Measurements from ENCODE around the gene CNN2. TPM values are rescaled to one million over a fixed set of nuclear protein-coding genes. Genes with fewer than 3 reads are reported as not detected.

CNN2 gene
- total RNA-seq: 100 to 1,000 TPM; 142 to 185 TPM
- polyA plus RNA-seq: 100 to 1,000 TPM in 1 of 2 donors, 10 to 100 TPM in 1; 53.2 to 141 TPM
- long read RNA-seq, donor 1, transcript CNN2-202 (6 exons, 2,033 nt): minor isoform, 11 of 762 reads
- long read RNA-seq, donor 1, transcript CNN2-206 (1 exons, 2,266 nt): minor isoform, 33 of 762 reads
- long read RNA-seq, donor 1, transcript CNN2-208 (6 exons, 828 nt): minor isoform, 12 of 762 reads
- long read RNA-seq, donor 1, transcript CNN2-201 (7 exons, 2,179 nt): major isoform, 619 of 762 reads
- long read RNA-seq, donor 1, partial matches to known transcripts: 38 of 762 reads
- long read RNA-seq, donor 1, other reads (novel, unspliced or antisense): 45 of 762 reads
- long read RNA-seq, donor 2, transcript CNN2-206 (1 exons, 2,266 nt): minor isoform, 16 of 67 reads
- long read RNA-seq, donor 2, transcript CNN2-201 (7 exons, 2,179 nt): major isoform, 39 of 67 reads
- long read RNA-seq, donor 2, partial matches to known transcripts: 5 of 67 reads
- long read RNA-seq, donor 2, other reads (novel, unspliced or antisense): 3 of 67 reads

DNA sequence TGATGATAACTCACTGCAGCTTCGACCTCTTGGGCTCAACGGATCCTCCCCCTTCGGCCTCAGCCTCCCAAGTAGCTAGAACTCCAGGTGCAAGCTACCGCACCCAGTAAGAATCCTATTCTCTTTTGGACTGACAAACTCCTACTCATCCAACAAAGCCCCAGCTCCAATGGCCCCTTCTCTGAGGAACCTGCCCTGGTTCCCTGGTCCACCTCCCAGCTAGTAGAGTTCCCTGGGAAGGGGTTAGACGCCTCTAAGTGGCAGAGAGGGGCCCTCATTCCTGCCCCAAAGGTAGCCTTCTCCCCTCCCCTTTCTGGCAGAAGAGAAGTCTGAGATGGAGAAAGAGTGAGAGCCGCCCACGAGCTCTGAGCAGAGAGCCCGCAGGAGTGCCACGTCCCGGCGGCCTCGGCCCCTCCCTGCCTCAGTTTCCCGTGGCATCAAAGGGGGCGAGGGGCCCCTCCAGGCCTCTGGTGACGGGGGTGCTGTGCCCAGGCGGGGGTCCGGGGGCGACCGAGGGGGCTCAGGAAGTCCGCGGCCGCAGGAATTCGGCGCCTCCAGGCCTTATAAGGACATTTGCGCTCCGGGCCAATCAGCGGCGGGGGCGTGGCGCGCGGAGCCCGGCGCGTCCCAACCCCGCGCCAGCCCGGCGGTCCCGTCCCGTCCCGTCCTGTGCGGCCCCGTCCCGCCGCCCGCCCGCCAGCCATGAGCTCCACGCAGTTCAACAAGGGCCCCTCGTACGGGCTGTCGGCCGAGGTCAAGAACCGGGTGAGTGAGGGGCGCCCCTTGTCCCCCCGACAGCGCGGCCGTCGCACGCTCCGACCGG, at the start of gene CNN2:
Gene CNN2, plus strand, starts transcription at position 649 of the 823 bp plus-strand sequence. Its CDS starts 54 bp downstream, at position 703.
- Histone ChIP-seq H3K4me1 (ENCODE audit: control insufficient read depth in 1 of 2, insufficient read depth in 2 of 2, low read length in 2 of 2) (no peaks in the 10 kb centered on the region), H3K9me3 (ENCODE audit: control insufficient read depth, low read length) (no peaks in the 10 kb centered on the region), H3K4me3 (ENCODE audit: low read length in 2 of 2) (peak within 1 kb of the TSS; percentile 98), H3K27me3 (ENCODE audit: control insufficient read depth in 1 of 2, insufficient read depth in 2 of 2, low read length in 1 of 2) (no peaks in the 10 kb centered on the region), H3K36me3 (ENCODE audit: control insufficient read depth in 1 of 2, insufficient read depth in 2 of 2, low read length in 1 of 2) (peaks cover 0 to 1% of the 10 kb centered on the region in 2 donors), H3K27ac (ENCODE audit: low read depth in 1 of 2, low read length in 2 of 2) (peak within 1 kb of the TSS; percentile 99 to 100)
- peak; percentile 87 for ATAC-seq (ENCODE audit: low FRiP score)
- 5% methylated on average over 53 to 63 of the region's 63 CpGs for WGBS, 2 donors
- intact Hi-C loops (cut with DNase I): loop anchor here in 1 of 2 donors (5.0 kb wide), 1 partner anchor 76 kb away; the partner anchor contains the start of gene GPX4
- peak; percentile 89 to 95 for DNase-seq

DNA sequence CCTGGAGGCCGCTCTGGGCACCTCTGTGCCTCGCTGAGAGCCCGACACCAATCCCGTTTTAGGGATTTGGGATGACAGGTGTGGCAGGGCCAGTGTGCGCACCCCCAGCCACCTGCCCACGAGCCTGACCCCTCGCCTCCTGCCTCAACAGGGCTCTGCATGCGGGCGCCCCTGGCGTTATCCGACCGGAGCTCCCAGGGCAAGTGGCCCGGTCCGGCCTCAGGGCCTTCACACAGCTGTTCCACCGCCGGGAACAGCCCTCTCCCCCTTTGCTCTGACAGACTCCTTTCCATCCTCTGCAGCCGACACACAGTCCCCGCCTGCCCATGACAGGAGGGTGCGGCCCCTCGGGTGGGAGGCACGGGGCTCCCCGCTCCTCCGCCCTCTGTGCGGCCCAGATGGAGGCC, 49.3 kb upstream of the CNN2 start:
- Histone ChIP-seq H3K27me3 (ENCODE audit: control insufficient read depth in 1 of 2, insufficient read depth in 2 of 2, low read length in 1 of 2) (no peaks in the 10 kb centered on the region), H3K4me3 (ENCODE audit: low read length in 2 of 2) (no peak overlapping the region), H3K4me1 (ENCODE audit: control insufficient read depth in 1 of 2, insufficient read depth in 2 of 2, low read length in 2 of 2) (no peaks in the 10 kb centered on the region), H3K27ac (ENCODE audit: low read depth in 1 of 2, low read length in 2 of 2) (no peak overlapping the region), H3K9me3 (ENCODE audit: control insufficient read depth, low read length) (no peaks in the 10 kb centered on the region), H3K36me3 (ENCODE audit: control insufficient read depth in 1 of 2, insufficient read depth in 2 of 2, low read length in 1 of 2) (no peaks in the 10 kb centered on the region)
- peak; percentile 4 for ATAC-seq (ENCODE audit: low FRiP score)
- WGBS, 2 donors: 86 to 88% methylated on average over 21 to 24 of the region's 24 CpGs
- DNase-seq: no peak
- intact Hi-C loops (cut with DNase I): loop anchor here in 1 of 2 donors (5.0 kb wide), 1 partner anchor 120 kb away; the partner anchor contains the start of gene CFD

DNA sequence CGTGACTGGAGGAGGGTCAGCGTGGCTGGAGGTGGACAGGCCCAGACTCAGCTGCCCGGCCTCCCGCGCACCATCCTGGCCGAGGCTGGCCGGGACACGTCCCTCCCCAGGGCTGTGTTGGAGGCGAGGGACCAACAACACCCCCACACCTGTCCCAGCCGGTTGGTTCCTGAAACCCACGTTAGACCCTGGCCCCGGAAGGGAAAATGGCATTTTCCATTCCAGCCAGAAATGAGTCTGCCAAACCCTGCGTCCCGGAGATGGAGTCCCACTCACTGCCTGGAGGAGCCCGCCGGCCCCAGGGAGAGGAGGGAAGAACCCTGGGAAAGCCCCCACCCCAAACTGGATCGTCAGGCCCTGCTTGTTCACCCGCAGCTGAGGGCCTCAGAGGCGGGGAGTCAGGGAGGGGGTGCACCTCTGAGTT, 47.1 kb upstream of the CNN2 start:
- H3K9me3 ChIP-seq (ENCODE audit: control insufficient read depth, low read length): no peaks in the 10 kb centered on the region
- DNase-seq (no peak), ATAC-seq (ENCODE audit: low FRiP score) (no peak)
- no peaks in the 10 kb centered on the region for H3K27me3 ChIP-seq (ENCODE audit: control insufficient read depth in 1 of 2, insufficient read depth in 2 of 2, low read length in 1 of 2)
- 63 to 70% methylated on average over 19 of the region's 19 CpGs for WGBS, 2 donors
- no peaks in the 10 kb centered on the region for H3K36me3 ChIP-seq (ENCODE audit: control insufficient read depth in 1 of 2, insufficient read depth in 2 of 2, low read length in 1 of 2)
- intact Hi-C loops (cut with DNase I): loop anchor here in 1 of 2 donors (5.0 kb wide), 1 partner anchor 122 kb away; the partner anchor contains the start of gene CFD
- H3K27ac ChIP-seq (ENCODE audit: low read depth in 1 of 2, low read length in 2 of 2): no peak overlapping the region
- H3K4me3 ChIP-seq (ENCODE audit: low read length in 2 of 2): no peak overlapping the region
- H3K4me1 ChIP-seq (ENCODE audit: control insufficient read depth in 1 of 2, insufficient read depth in 2 of 2, low read length in 2 of 2): no peaks in the 10 kb centered on the region

DNA sequence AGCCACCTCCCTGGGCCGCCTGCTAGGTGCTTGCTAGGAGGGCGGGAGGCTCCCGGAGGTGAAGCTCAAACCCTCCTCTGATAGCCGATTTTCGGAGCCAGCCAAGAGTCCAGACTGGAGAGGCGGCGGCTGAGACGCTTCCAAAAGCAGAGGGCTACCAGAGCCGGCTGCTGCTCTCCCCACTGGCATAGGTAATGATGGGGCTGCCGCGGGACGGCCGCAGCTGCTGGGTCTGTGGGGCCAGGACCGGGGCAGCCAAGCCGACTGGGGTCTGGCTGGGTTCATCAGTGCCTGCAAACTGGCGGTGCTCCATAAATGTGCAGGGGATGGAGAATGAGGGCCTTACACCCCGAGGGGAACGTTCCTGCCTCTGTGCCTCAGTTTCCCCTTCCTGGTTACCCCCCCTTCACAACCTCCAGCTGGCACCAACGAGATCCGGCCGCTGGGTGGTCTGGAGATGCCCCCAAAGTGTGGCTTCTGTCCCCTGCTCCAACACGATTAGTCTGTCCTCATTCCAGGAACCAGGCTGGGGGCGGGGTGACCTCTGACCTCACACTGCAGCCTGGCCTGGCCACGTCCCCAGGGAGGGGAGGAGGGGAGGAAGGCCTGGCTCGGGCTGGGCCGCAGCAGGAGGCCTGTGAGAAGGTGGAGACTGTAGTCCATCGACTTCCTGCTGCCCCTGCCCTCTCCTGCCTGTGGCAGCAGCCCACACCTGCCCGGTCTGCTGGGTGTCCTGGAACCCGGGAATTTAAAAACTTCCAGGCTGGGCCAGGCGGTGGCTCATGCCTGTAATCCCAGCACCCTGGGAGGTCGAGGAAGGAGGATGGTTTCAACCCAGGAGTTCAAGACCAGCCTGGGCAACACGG, 46.0 kb upstream of the CNN2 start:
- intact Hi-C loops (cut with DNase I): loop anchor here in 1 of 2 donors (10.0 kb wide), 1 partner anchor 206 kb away; no protein-coding TSS in a partner anchor
- no peak for DNase-seq
- no peak for ATAC-seq (ENCODE audit: low FRiP score)
- Histone ChIP-seq H3K27me3 (ENCODE audit: control insufficient read depth in 1 of 2, insufficient read depth in 2 of 2, low read length in 1 of 2) (no peaks in the 10 kb centered on the region), H3K4me1 (ENCODE audit: control insufficient read depth in 1 of 2, insufficient read depth in 2 of 2, low read length in 2 of 2) (no peaks in the 10 kb centered on the region), H3K9me3 (ENCODE audit: control insufficient read depth, low read length) (no peaks in the 10 kb centered on the region), H3K27ac (ENCODE audit: low read depth in 1 of 2, low read length in 2 of 2) (no peak overlapping the region), H3K4me3 (ENCODE audit: low read length in 2 of 2) (no peak overlapping the region), H3K36me3 (ENCODE audit: control insufficient read depth in 1 of 2, insufficient read depth in 2 of 2, low read length in 1 of 2) (no peaks in the 10 kb centered on the region)
- 29% methylated on average over 31 to 32 of the region's 32 CpGs for WGBS, 2 donors

DNA sequence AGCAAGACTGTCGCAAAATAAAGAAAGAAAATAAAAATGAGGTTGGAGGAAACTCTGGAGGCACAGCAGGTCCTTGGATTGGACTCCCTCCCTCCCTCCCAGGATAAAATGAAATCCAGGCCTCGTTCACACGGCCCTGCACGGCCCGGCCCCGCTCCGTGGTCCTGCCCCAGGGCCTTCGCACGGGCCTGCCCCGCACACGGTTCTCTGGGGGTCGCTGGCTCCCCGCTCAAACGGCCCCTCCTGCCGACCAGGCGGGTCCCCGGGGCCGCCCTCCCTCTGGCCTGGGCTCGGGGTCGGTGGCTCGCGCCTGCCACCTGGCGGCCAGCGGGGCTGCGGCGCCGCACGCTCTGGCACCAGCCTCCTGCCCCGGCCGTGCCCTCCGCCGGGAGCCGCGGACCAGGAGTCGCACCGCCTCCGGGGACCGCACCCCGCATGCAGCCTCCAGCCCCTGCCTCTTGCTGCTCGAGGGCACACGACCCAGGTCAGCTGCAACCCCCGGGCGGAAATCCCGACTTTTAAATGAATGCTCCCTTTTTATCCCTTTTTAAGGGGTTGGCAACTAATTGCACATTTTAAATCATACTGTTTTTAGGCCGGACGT, 43.7 kb upstream of the CNN2 start:
- H3K9me3 ChIP-seq (ENCODE audit: control insufficient read depth, low read length): no peaks in the 10 kb centered on the region
- WGBS, 2 donors: 0 to 1% methylated on average over 46 of the region's 46 CpGs
- no peaks in the 10 kb centered on the region for H3K36me3 ChIP-seq (ENCODE audit: control insufficient read depth in 1 of 2, insufficient read depth in 2 of 2, low read length in 1 of 2)
- no peak overlapping the region for H3K4me3 ChIP-seq (ENCODE audit: low read length in 2 of 2)
- no peaks in the 10 kb centered on the region for H3K27me3 ChIP-seq (ENCODE audit: control insufficient read depth in 1 of 2, insufficient read depth in 2 of 2, low read length in 1 of 2)
- ATAC-seq (ENCODE audit: low FRiP score) (peak; percentile 88), DNase-seq (peak; percentile 79 to 92)
- no peak overlapping the region for H3K27ac ChIP-seq (ENCODE audit: low read depth in 1 of 2, low read length in 2 of 2)
- intact Hi-C loops (cut with DNase I): loop anchor here (1.0 to 10.0 kb wide), 4 partner anchors 60 to 208 kb away; no protein-coding TSS in a partner anchor
- no peaks in the 10 kb centered on the region for H3K4me1 ChIP-seq (ENCODE audit: control insufficient read depth in 1 of 2, insufficient read depth in 2 of 2, low read length in 2 of 2)

DNA sequence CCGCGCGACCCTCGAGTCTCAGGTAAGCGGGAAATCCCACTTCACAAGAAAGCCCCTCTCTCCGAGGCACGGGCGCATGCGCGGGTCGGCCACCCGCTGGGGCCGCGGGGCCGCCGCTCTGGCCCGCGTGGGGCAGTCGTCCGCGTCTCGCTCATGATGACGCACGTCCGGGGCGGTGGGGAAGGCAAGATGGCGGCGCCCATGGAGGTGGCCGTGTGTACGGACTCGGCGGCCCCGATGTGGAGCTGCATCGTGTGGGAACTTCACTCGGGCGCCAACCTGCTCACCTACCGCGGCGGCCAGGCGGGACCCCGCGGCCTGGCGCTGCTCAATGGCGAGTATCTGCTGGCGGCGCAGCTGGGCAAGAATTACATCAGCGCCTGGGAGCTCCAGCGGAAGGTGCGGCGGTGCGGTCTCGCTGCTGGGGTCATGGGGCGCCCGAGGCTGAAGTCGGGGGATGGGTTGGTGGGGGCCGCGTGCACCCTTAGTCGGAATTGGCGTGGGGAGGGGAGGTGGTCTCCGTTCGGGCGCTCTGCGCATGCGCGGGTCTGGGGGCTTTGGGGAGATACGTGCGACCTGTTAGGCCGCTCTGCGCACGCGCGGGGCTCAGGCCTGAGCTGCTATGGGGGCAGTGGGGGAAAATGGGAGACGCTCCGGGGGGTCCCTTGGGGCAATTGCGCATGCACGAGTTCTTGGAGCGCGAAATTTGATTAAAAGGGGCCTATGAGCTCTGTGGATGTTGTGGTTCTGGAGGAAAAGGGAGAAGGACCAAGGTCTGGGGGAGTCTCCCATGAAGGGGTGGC, 42.0 kb upstream of the CNN2 start, which contains the start of gene WDR18:
Gene WDR18, plus strand, starts transcription at position 181 of the 803 bp plus-strand sequence. Its CDS starts 9 bp downstream, at position 190.
- peak; percentile 95 for ATAC-seq (ENCODE audit: low FRiP score)
- intact Hi-C loops (cut with DNase I): loop anchor here (2.0 to 10.0 kb wide), 2 partner anchors 210 to 214 kb away; no protein-coding TSS in a partner anchor
- no peaks in the 10 kb centered on the region for H3K27me3 ChIP-seq (ENCODE audit: control insufficient read depth in 1 of 2, insufficient read depth in 2 of 2, low read length in 1 of 2)

DNA sequence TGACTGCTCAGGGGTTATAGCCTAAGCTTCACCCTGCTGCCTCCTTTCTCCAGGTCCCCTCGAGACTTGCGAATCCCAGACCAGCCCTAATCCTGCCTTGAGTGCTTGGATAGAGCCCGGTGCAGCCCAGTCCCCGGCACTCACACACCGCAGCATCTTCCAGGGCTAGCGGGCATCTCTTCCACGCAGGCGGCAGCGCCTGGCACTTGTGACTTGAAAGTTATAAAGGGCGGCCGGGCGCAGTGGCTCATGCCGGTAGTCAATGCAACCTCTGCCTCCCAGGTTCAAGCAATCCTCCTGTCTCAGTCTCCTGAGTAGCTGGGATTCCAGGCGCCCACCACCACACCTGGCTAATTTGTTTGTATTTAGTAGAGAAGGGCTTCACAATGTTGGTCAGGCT, 40.3 kb upstream of the CNN2 start:
- Histone ChIP-seq H3K9me3 (ENCODE audit: control insufficient read depth, low read length) (no peaks in the 10 kb centered on the region), H3K36me3 (ENCODE audit: control insufficient read depth in 1 of 2, insufficient read depth in 2 of 2, low read length in 1 of 2) (no peaks in the 10 kb centered on the region), H3K27ac (ENCODE audit: low read depth in 1 of 2, low read length in 2 of 2) (no peak overlapping the region), H3K4me1 (ENCODE audit: control insufficient read depth in 1 of 2, insufficient read depth in 2 of 2, low read length in 2 of 2) (no peaks in the 10 kb centered on the region), H3K4me3 (ENCODE audit: low read length in 2 of 2) (no peak overlapping the region), H3K27me3 (ENCODE audit: control insufficient read depth in 1 of 2, insufficient read depth in 2 of 2, low read length in 1 of 2) (no peaks in the 10 kb centered on the region)
- no peak for ATAC-seq (ENCODE audit: low FRiP score)
- intact Hi-C loops (cut with DNase I): loop anchor here in 1 of 2 donors (10.0 kb wide), 1 partner anchor 211 kb away; no protein-coding TSS in a partner anchor
- peak in 1 of 2 donors; percentile 44 for DNase-seq
- WGBS, 2 donors: 87 to 89% methylated on average over 14 of the region's 14 CpGs

More for the DNA sequence above, 42.0 kb upstream of the CNN2 start, which contains the start of gene WDR18:
- whole genome bisulfite sequencing, 2 donors: 0 to 1% methylated on average over 77 to 78 of the region's 78 CpGs
- Histone ChIP-seq H3K4me1 (ENCODE audit: control insufficient read depth in 1 of 2, insufficient read depth in 2 of 2, low read length in 2 of 2) (no peaks in the 10 kb centered on the region), H3K4me3 (ENCODE audit: low read length in 2 of 2) (peak within 1 kb of the TSS; percentile 44 to 80), H3K9me3 (ENCODE audit: control insufficient read depth, low read length) (no peaks in the 10 kb centered on the region), H3K36me3 (ENCODE audit: control insufficient read depth in 1 of 2, insufficient read depth in 2 of 2, low read length in 1 of 2) (no peaks in the 10 kb centered on the region), H3K27ac (ENCODE audit: low read depth in 1 of 2, low read length in 2 of 2) (peak within 1 kb of the TSS in 1 of 2 donors; percentile 79)
- peak; percentile 96 to 99 for DNase-seq
